Liver (tissue), 3 donors: ENCODE data around the gene GNAO1.

ENCODE experiments used
- HNF4A ChIP-seq, 2 donors: conservative IDR thresholded peaks; 2 replicates each; pipeline ENCODE4 v1.6.1; 2016; ENCODE audit warnings: antibody characterized with exemption in 2 of 2, mild to moderate bottlenecking in 2 of 2
- JUND ChIP-seq, 2 donors: IDR thresholded peaks; 2 replicates each; pipeline ENCODE4 v1.6.1; 2016; ENCODE audit warnings: antibody characterized with exemption in 2 of 2
- RXRA ChIP-seq, 2 donors: IDR thresholded peaks; 2 replicates each; pipeline ENCODE4 v1.6.1; 2017 to 2018; ENCODE audit warnings: antibody characterized with exemption in 2 of 2, mild to moderate bottlenecking in 1 of 2
- SP1 ChIP-seq: IDR thresholded peaks from 2 replicates; pipeline ENCODE4 v1.6.1; 2018; ENCODE audit warnings: antibody characterized with exemption, mild to moderate bottlenecking
- ZBTB33 ChIP-seq: IDR thresholded peaks from 2 replicates; pipeline ENCODE4 v1.6.1; 2016; ENCODE audit warnings: antibody characterized with exemption
- TF ChIP-seq, protein P1 (sequence below): fragments of 150-350 bp; IDR thresholded peaks from 2 replicates; pipeline ENCODE4 v1.5.1; 2017; ENCODE audit warnings: improper control_type of control experiment, low read depth, low read length; ENCODE audit not compliant: missing input control
- TF ChIP-seq, protein P2 (sequence below): IDR thresholded peaks from 2 replicates; pipeline ENCODE4 v1.6.1; 2016; ENCODE audit warnings: antibody characterized with exemption
- TF ChIP-seq, protein P3 (sequence below): IDR thresholded peaks from 2 replicates; pipeline ENCODE4 v1.6.1; 2016; ENCODE audit warnings: antibody characterized with exemption, mild to moderate bottlenecking
- donor health status: healthy.
- donor health status: healthy.

GRCh38 chr16:56241596-56241995 is 50.3 kb downstream of the GNAO1 start:
- TF ChIP-seq, protein P1, sequence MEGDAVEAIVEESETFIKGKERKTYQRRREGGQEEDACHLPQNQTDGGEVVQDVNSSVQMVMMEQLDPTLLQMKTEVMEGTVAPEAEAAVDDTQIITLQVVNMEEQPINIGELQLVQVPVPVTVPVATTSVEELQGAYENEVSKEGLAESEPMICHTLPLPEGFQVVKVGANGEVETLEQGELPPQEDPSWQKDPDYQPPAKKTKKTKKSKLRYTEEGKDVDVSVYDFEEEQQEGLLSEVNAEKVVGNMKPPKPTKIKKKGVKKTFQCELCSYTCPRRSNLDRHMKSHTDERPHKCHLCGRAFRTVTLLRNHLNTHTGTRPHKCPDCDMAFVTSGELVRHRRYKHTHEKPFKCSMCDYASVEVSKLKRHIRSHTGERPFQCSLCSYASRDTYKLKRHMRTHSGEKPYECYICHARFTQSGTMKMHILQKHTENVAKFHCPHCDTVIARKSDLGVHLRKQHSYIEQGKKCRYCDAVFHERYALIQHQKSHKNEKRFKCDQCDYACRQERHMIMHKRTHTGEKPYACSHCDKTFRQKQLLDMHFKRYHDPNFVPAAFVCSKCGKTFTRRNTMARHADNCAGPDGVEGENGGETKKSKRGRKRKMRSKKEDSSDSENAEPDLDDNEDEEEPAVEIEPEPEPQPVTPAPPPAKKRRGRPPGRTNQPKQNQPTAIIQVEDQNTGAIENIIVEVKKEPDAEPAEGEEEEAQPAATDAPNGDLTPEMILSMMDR, result no peak
- no peak for TF ChIP-seq JUND (IDR thresholded peaks at IDR 0.05)
- TF ChIP-seq, protein P2, sequence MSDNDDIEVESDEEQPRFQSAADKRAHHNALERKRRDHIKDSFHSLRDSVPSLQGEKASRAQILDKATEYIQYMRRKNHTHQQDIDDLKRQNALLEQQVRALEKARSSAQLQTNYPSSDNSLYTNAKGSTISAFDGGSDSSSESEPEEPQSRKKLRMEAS, result no peak
- no peak for TF ChIP-seq SP1
- TF ChIP-seq, protein P3, sequence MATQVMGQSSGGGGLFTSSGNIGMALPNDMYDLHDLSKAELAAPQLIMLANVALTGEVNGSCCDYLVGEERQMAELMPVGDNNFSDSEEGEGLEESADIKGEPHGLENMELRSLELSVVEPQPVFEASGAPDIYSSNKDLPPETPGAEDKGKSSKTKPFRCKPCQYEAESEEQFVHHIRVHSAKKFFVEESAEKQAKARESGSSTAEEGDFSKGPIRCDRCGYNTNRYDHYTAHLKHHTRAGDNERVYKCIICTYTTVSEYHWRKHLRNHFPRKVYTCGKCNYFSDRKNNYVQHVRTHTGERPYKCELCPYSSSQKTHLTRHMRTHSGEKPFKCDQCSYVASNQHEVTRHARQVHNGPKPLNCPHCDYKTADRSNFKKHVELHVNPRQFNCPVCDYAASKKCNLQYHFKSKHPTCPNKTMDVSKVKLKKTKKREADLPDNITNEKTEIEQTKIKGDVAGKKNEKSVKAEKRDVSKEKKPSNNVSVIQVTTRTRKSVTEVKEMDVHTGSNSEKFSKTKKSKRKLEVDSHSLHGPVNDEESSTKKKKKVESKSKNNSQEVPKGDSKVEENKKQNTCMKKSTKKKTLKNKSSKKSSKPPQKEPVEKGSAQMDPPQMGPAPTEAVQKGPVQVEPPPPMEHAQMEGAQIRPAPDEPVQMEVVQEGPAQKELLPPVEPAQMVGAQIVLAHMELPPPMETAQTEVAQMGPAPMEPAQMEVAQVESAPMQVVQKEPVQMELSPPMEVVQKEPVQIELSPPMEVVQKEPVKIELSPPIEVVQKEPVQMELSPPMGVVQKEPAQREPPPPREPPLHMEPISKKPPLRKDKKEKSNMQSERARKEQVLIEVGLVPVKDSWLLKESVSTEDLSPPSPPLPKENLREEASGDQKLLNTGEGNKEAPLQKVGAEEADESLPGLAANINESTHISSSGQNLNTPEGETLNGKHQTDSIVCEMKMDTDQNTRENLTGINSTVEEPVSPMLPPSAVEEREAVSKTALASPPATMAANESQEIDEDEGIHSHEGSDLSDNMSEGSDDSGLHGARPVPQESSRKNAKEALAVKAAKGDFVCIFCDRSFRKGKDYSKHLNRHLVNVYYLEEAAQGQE, result no peak
- no peak for TF ChIP-seq HNF4A (conservative IDR thresholded peaks at IDR 0.05)
- TF ChIP-seq RXRA (IDR thresholded peaks at IDR 0.05), result no peak
- TF ChIP-seq ZBTB33, result no peak
